HEK293 (cell line): ENCODE results near the gene TAS1R2.

Experiments
- BCL11A ChIP-seq: fragments of 450-650 bp; formaldehyde crosslinking; IDR thresholded peaks from 2 replicates; pipeline ENCODE4 v1.5.1; 2016; ENCODE audit warnings: low read depth, missing biosample characterization, missing genetic modification characterization
- EGR2 ChIP-seq: fragments of 450-650 bp; formaldehyde crosslinking; IDR thresholded peaks from 2 replicates; pipeline ENCODE4 v1.5.1; 2016; ENCODE audit warnings: low read depth, missing biosample characterization, missing genetic modification characterization
- GFI1B ChIP-seq: fragments of 450-650 bp; formaldehyde crosslinking; IDR thresholded peaks from 2 replicates; pipeline ENCODE4 v1.5.1; 2016; ENCODE audit warnings: missing biosample characterization, missing genetic modification characterization
- KLF1 ChIP-seq: fragments of 450-650 bp; formaldehyde crosslinking; IDR thresholded peaks from 2 replicates; pipeline ENCODE4 v1.5.1; 2016; ENCODE audit warnings: missing biosample characterization, missing genetic modification characterization
- KLF10 ChIP-seq: fragments of 450-650 bp; IDR thresholded peaks from 2 replicates; pipeline ENCODE4 v1.5.1; 2018; ENCODE audit warnings: missing biosample characterization, mild to moderate bottlenecking, missing genetic modification characterization
- KLF8 ChIP-seq: fragments of 450-650 bp; formaldehyde crosslinking; IDR thresholded peaks from 2 replicates; pipeline ENCODE4 v1.5.1; 2016; ENCODE audit warnings: missing biosample characterization, missing genetic modification characterization
- OSR2 ChIP-seq: fragments of 450-650 bp; formaldehyde crosslinking; IDR thresholded peaks from 2 replicates; pipeline ENCODE4 v1.5.1; 2016; ENCODE audit warnings: missing biosample characterization, missing genetic modification characterization
- OVOL3 ChIP-seq: fragments of 450-650 bp; formaldehyde crosslinking; IDR thresholded peaks from 2 replicates; pipeline ENCODE4 v1.5.1; 2016; ENCODE audit warnings: missing biosample characterization, missing genetic modification characterization
- SP3 ChIP-seq: fragments of 450-650 bp; formaldehyde crosslinking; IDR thresholded peaks from 2 replicates; pipeline ENCODE4 v1.5.1; 2016; ENCODE audit warnings: missing biosample characterization, missing genetic modification characterization
- ZBTB7A ChIP-seq: fragments of 450-650 bp; formaldehyde crosslinking; IDR thresholded peaks from 2 replicates; pipeline ENCODE4 v1.5.1; 2016; ENCODE audit warnings: low read depth, missing biosample characterization, missing genetic modification characterization
- ZBTB8A ChIP-seq: fragments of 450-650 bp; formaldehyde crosslinking; IDR thresholded peaks from 2 replicates; pipeline ENCODE4 v1.5.1; 2016; ENCODE audit warnings: missing biosample characterization, missing genetic modification characterization
- ZIC2 ChIP-seq: fragments of 450-650 bp; formaldehyde crosslinking; IDR thresholded peaks from 2 replicates; pipeline ENCODE4 v1.5.1; 2016; ENCODE audit warnings: missing biosample characterization, missing genetic modification characterization
- ZNF239 ChIP-seq: fragments of 450-650 bp; formaldehyde crosslinking; IDR thresholded peaks from 2 replicates; pipeline ENCODE4 v1.5.1; 2016; ENCODE audit warnings: missing biosample characterization, missing genetic modification characterization
- ZNF335 ChIP-seq: fragments of 450-650 bp; formaldehyde crosslinking; conservative IDR thresholded peaks from 2 replicates; pipeline ENCODE4 v1.5.1; 2016; ENCODE audit warnings: missing biosample characterization, missing genetic modification characterization
- ZNF341 ChIP-seq: fragments of 450-650 bp; formaldehyde crosslinking; IDR thresholded peaks from 2 replicates; pipeline ENCODE4; 2016; ENCODE audit warnings: low read depth, missing biosample characterization, missing genetic modification characterization
- ZNF501 ChIP-seq: fragments of 450-650 bp; formaldehyde crosslinking; IDR thresholded peaks from 2 replicates; pipeline ENCODE4 v1.5.1; 2016; ENCODE audit warnings: missing biosample characterization, missing genetic modification characterization
- ZNF544 ChIP-seq: fragments of 450-650 bp; formaldehyde crosslinking; IDR thresholded peaks from 2 replicates; pipeline ENCODE4 v1.5.0; 2017; ENCODE audit warnings: missing biosample characterization, missing genetic modification characterization
- ZNF560 ChIP-seq: fragments of 450-650 bp; formaldehyde crosslinking; IDR thresholded peaks from 2 replicates; pipeline ENCODE4 v1.5.1; 2017; ENCODE audit warnings: missing biosample characterization, missing genetic modification characterization, borderline replicate concordance
- ZNF561 ChIP-seq: fragments of 450-650 bp; IDR thresholded peaks from 2 replicates; pipeline ENCODE4 v1.5.1; 2018; ENCODE audit warnings: missing biosample characterization, missing genetic modification characterization, borderline replicate concordance
- ZNF571 ChIP-seq: fragments of 450-650 bp; formaldehyde crosslinking; IDR thresholded peaks from 2 replicates; pipeline ENCODE4 v1.5.0; 2017; ENCODE audit warnings: missing biosample characterization, missing genetic modification characterization
- ZNF610 ChIP-seq: fragments of 450-650 bp; formaldehyde crosslinking; IDR thresholded peaks from 2 replicates; pipeline ENCODE4 v1.5.1; 2016; ENCODE audit warnings: missing biosample characterization, missing genetic modification characterization, borderline replicate concordance
- ZNF629 ChIP-seq: fragments of 450-650 bp; formaldehyde crosslinking; IDR thresholded peaks from 2 replicates; pipeline ENCODE4 v1.5.1; 2017; ENCODE audit warnings: missing biosample characterization, missing genetic modification characterization
- ZNF670 ChIP-seq: fragments of 450-650 bp; formaldehyde crosslinking; IDR thresholded peaks from 2 replicates; pipeline ENCODE4 v1.5.1; 2016; ENCODE audit warnings: missing biosample characterization, missing genetic modification characterization, low read depth
- ZNF701 ChIP-seq: fragments of 450-650 bp; formaldehyde crosslinking; IDR thresholded peaks from 2 replicates; pipeline ENCODE4 v1.5.1; 2016; ENCODE audit warnings: missing biosample characterization, missing genetic modification characterization
- ZNF791 ChIP-seq: fragments of 450-650 bp; formaldehyde crosslinking; IDR thresholded peaks from 2 replicates; pipeline ENCODE4 v1.5.1; 2016; ENCODE audit warnings: missing biosample characterization, missing genetic modification characterization
- ZNF830 ChIP-seq: fragments of 450-650 bp; IDR thresholded peaks from 2 replicates; pipeline ENCODE4 v1.5.0; 2018; ENCODE audit warnings: missing biosample characterization, missing genetic modification characterization, low read depth, mild to moderate bottlenecking, moderate library complexity
- ZXDB ChIP-seq: fragments of 450-650 bp; formaldehyde crosslinking; IDR thresholded peaks from 2 replicates; pipeline ENCODE4 v1.5.1; 2016; ENCODE audit warnings: missing biosample characterization, missing genetic modification characterization
- TF ChIP-seq, protein P1 (sequence below): fragments of 450-650 bp; formaldehyde crosslinking; IDR thresholded peaks from 2 replicates; pipeline ENCODE4 v1.5.1; 2017; ENCODE audit warnings: missing biosample characterization, missing genetic modification characterization
- TF ChIP-seq, protein P2 (sequence below): fragments of 450-650 bp; formaldehyde crosslinking; IDR thresholded peaks from 2 replicates; pipeline ENCODE4 v1.5.1; 2016; ENCODE audit warnings: missing biosample characterization, missing genetic modification characterization
- TF ChIP-seq, protein P3 (sequence below): fragments of 450-650 bp; formaldehyde crosslinking; IDR thresholded peaks from 2 replicates; pipeline ENCODE4 v1.5.1; 2017; ENCODE audit warnings: missing biosample characterization, missing genetic modification characterization
- TF ChIP-seq, protein P4 (sequence below): fragments of 450-650 bp; formaldehyde crosslinking; IDR thresholded peaks from 2 replicates; pipeline ENCODE4; 2016; ENCODE audit warnings: missing biosample characterization, missing genetic modification characterization
- TF ChIP-seq, protein P5 (sequence below): fragments of 450-650 bp; formaldehyde crosslinking; IDR thresholded peaks from 2 replicates; pipeline ENCODE4 v1.5.1; 2017; ENCODE audit warnings: missing biosample characterization, missing genetic modification characterization
- TF ChIP-seq, protein P6 (sequence below): fragments of 450-650 bp; formaldehyde crosslinking; IDR thresholded peaks from 2 replicates; pipeline ENCODE4 v1.5.1; 2016; ENCODE audit warnings: missing biosample characterization, missing genetic modification characterization

Gene TAS1R2

DNA sequence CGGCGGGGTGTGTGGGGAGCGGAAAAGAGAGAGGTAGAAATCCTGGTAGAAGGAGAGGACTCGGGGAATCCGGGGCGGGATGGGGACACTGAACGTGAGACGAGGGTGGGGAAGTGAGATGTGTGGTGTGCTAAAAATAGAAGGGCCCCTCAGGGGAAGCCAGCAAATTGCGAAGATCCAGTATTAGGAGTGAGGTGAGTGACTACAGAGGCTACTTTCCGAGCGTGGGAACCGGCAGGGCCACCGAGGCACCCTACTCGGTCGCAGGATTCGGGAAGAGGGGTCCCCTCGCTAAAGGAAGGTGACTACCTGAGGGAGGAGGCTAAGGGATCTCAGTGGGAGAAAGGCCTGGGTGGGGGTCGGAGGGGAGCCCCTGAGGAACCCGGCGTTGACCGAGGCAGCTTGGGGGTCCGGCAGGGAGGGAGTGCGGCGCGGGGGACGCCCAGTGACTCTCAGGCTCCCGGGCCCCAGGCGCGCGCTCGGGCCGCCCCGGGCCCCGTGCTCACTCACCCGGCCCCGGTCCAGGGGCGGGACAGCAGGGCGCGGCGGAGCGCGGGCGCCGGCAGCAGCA is 42.6 kb upstream of the TAS1R2 start (continued):
- TF ChIP-seq, protein P1, sequence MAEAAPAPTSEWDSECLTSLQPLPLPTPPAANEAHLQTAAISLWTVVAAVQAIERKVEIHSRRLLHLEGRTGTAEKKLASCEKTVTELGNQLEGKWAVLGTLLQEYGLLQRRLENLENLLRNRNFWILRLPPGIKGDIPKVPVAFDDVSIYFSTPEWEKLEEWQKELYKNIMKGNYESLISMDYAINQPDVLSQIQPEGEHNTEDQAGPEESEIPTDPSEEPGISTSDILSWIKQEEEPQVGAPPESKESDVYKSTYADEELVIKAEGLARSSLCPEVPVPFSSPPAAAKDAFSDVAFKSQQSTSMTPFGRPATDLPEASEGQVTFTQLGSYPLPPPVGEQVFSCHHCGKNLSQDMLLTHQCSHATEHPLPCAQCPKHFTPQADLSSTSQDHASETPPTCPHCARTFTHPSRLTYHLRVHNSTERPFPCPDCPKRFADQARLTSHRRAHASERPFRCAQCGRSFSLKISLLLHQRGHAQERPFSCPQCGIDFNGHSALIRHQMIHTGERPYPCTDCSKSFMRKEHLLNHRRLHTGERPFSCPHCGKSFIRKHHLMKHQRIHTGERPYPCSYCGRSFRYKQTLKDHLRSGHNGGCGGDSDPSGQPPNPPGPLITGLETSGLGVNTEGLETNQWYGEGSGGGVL, result peak; percentile 37; the same call in 1 of the 2 replicates
- TF ChIP-seq, protein P2, sequence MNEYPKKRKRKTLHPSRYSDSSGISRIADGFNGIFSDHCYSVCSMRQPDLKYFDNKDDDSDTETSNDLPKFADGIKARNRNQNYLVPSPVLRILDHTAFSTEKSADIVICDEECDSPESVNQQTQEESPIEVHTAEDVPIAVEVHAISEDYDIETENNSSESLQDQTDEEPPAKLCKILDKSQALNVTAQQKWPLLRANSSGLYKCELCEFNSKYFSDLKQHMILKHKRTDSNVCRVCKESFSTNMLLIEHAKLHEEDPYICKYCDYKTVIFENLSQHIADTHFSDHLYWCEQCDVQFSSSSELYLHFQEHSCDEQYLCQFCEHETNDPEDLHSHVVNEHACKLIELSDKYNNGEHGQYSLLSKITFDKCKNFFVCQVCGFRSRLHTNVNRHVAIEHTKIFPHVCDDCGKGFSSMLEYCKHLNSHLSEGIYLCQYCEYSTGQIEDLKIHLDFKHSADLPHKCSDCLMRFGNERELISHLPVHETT (tag by site-specific recombination), result no peak
- TF ChIP-seq KLF1 (tag by site-specific recombination) (0 out of 2 replicates have a peak, but pooled peaks have one; percentile 17), ZNF561 (tag by site-specific recombination) (peak; percentile 51; the same call in 1 of the 2 replicates), ZNF670 (tag by site-specific recombination) (no peak), ZNF791 (tag by site-specific recombination) (no peak), EGR2 (tag by site-specific recombination) (no peak), ZNF629 (tag by site-specific recombination) (no peak), ZNF239 (no peak), OSR2 (no peak), ZBTB7A (tag by site-specific recombination) (no peak), ZIC2 (tag by site-specific recombination) (peak; percentile 15; the same call in 1 of the 2 replicates), ZXDB (tag by site-specific recombination) (no peak), KLF8 (tag by site-specific recombination) (0 out of 2 replicates have a peak, but pooled peaks have one; percentile 12), ZNF560 (no peak), OVOL3 (tag by site-specific recombination) (no peak), GFI1B (tag by site-specific recombination) (no peak), ZNF610 (tag by site-specific recombination) (no peak), ZNF701 (tag by site-specific recombination) (no peak), BCL11A (tag by site-specific recombination) (no peak), ZNF544 (tag by site-specific recombination) (no peak), ZNF830 (no peak), ZNF501 (no peak), ZNF571 (tag by site-specific recombination) (no peak), KLF10 (no peak), ZNF341 (tag by site-specific recombination) (no peak), SP3 (tag by site-specific recombination) (no peak), ZBTB8A (tag by site-specific recombination) (0 out of 2 replicates have a peak, but pooled peaks have one; percentile 8), ZNF335 (peak; percentile 99)
- TF ChIP-seq, protein P3, sequence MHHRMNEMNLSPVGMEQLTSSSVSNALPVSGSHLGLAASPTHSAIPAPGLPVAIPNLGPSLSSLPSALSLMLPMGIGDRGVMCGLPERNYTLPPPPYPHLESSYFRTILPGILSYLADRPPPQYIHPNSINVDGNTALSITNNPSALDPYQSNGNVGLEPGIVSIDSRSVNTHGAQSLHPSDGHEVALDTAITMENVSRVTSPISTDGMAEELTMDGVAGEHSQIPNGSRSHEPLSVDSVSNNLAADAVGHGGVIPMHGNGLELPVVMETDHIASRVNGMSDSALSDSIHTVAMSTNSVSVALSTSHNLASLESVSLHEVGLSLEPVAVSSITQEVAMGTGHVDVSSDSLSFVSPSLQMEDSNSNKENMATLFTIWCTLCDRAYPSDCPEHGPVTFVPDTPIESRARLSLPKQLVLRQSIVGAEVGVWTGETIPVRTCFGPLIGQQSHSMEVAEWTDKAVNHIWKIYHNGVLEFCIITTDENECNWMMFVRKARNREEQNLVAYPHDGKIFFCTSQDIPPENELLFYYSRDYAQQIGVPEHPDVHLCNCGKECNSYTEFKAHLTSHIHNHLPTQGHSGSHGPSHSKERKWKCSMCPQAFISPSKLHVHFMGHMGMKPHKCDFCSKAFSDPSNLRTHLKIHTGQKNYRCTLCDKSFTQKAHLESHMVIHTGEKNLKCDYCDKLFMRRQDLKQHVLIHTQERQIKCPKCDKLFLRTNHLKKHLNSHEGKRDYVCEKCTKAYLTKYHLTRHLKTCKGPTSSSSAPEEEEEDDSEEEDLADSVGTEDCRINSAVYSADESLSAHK (tag by site-specific recombination), result no peak
- TF ChIP-seq, protein P4, sequence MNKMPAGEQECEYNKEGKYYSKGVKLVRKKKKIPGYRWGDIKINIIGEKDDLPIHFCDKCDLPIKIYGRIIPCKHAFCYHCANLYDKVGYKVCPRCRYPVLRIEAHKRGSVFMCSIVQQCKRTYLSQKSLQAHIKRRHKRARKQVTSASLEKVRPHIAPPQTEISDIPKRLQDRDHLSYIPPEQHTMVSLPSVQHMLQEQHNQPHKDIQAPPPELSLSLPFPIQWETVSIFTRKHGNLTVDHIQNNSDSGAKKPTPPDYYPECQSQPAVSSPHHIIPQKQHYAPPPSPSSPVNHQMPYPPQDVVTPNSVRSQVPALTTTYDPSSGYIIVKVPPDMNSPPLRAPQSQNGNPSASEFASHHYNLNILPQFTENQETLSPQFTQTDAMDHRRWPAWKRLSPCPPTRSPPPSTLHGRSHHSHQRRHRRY (tag by site-specific recombination), result no peak
- TF ChIP-seq, protein P5, sequence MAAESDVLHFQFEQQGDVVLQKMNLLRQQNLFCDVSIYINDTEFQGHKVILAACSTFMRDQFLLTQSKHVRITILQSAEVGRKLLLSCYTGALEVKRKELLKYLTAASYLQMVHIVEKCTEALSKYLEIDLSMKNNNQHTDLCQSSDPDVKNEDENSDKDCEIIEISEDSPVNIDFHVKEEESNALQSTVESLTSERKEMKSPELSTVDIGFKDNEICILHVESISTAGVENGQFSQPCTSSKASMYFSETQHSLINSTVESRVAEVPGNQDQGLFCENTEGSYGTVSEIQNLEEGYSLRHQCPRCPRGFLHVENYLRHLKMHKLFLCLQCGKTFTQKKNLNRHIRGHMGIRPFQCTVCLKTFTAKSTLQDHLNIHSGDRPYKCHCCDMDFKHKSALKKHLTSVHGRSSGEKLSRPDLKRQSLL (tag by site-specific recombination), result no peak
- TF ChIP-seq, protein P6, sequence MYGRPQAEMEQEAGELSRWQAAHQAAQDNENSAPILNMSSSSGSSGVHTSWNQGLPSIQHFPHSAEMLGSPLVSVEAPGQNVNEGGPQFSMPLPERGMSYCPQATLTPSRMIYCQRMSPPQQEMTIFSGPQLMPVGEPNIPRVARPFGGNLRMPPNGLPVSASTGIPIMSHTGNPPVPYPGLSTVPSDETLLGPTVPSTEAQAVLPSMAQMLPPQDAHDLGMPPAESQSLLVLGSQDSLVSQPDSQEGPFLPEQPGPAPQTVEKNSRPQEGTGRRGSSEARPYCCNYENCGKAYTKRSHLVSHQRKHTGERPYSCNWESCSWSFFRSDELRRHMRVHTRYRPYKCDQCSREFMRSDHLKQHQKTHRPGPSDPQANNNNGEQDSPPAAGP (tag by site-specific recombination), result peak; percentile 18
